ENCODE measurements around the gene DCLK1. TPM values are rescaled to one million over a fixed set of nuclear protein-coding genes. Genes with fewer than 3 reads are reported as not detected.

Gene DCLK1
- total RNA-seq, 1 donor from 2014 or later = 22.6 TPM

DNA sequence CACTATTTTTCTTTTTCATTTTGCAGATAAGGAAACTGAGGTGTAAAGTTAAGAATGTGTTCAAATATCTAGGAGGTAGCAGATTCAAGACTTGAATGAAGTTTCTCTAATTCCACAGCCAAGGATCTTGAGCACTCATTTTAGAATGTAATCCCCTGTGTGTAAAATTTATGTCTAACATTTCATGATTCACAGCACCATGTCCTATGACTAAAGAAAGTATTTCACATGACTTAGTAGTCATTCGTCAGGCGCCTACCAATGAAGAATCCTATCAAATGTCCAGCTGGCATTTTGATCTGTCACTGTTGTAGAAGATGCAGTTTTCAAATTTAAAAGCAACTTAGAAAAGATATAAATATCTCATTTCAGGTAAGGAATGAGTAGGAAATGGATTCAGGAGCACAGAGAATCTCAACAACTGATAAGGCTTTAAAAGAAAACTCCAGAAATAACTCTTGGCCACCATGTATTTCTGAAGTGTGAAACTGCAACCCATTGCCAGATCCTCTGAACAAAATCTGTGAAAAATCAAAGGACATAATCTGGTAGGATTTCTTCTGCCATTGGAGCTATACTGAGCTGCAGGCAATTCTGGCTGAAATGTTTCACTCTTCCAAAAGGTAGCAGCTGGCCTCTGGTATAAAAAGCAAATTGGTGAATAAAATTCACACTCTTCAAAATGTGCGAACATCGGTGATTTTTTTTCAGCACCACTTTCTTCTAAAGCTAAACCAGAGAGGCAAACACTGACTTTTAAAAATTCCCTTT, 92.2 kb downstream of the DCLK1 start:
- Histone ChIP-seq H3K27me3 (no peaks in the 10 kb centered on the region), H3K4me3 (no peak overlapping the region), H3K4me1 (no peaks in the 10 kb centered on the region), H3K36me3 (no peaks in the 10 kb centered on the region), H3K27ac (no peak overlapping the region), H3K9me3 (no peaks in the 10 kb centered on the region)
- TF ChIP-seq, protein P1, sequence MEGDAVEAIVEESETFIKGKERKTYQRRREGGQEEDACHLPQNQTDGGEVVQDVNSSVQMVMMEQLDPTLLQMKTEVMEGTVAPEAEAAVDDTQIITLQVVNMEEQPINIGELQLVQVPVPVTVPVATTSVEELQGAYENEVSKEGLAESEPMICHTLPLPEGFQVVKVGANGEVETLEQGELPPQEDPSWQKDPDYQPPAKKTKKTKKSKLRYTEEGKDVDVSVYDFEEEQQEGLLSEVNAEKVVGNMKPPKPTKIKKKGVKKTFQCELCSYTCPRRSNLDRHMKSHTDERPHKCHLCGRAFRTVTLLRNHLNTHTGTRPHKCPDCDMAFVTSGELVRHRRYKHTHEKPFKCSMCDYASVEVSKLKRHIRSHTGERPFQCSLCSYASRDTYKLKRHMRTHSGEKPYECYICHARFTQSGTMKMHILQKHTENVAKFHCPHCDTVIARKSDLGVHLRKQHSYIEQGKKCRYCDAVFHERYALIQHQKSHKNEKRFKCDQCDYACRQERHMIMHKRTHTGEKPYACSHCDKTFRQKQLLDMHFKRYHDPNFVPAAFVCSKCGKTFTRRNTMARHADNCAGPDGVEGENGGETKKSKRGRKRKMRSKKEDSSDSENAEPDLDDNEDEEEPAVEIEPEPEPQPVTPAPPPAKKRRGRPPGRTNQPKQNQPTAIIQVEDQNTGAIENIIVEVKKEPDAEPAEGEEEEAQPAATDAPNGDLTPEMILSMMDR (IDR thresholded peaks at IDR 0.05) = no peak
- no peak for DNase-seq (ENCODE audit: low spot score in 2 of 2)
- intact Hi-C loops (cut with DNase I) = no loop called here

DNA sequence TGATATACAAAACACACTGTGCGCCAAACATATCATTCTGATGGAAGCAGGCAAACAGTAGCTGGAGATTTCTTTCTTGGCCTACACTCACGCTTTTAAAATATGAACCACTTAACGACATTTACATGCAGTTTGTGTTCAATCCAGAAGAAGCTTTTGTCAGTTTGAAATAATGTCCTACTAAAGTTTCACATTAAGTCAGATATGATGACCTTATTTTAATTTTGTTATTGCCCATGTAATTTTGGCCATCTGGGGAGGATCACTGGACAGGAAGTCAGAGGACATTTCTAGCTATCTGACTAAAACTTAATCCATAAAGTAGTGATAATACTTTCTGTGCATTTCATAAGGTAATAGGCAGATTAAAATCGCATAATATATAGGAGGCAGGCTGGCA, 98.1 kb downstream of the DCLK1 start:
- Histone ChIP-seq H3K4me3 (no peak overlapping the region), H3K27me3 (no peaks in the 10 kb centered on the region), H3K27ac (no peak overlapping the region), H3K36me3 (no peaks in the 10 kb centered on the region), H3K4me1 (no peaks in the 10 kb centered on the region), H3K9me3 (no peaks in the 10 kb centered on the region)
- TF ChIP-seq, protein P1 (IDR thresholded peaks at IDR 0.05) = no peak
- DNase-seq (ENCODE audit: low spot score in 2 of 2) = no peak
- intact Hi-C loops (cut with DNase I) = no loop called here

DNA sequence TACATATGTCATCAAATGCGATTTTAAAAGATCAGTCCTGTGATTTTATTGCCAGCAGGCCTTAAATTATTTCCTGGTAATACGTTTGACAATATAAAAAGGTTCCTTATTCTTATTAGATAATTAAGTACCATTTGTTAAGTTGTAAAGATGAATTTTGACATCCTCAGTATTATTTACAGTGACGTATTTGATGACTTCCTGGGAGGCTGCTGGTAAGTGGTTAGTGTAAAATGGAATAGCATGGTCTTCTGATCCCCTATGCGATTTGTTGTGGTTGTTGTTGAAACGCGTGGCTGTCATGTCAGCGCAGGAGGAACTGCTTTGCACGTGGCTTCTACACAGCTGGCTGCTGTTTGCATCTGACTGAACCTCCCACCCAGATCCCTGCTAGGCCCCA, 99.7 kb downstream of the DCLK1 start:
- Histone ChIP-seq H3K4me3 (no peak overlapping the region), H3K9me3 (no peaks in the 10 kb centered on the region), H3K27ac (no peak overlapping the region), H3K27me3 (no peaks in the 10 kb centered on the region), H3K36me3 (no peaks in the 10 kb centered on the region), H3K4me1 (no peaks in the 10 kb centered on the region)
- intact Hi-C loops (cut with DNase I) = no loop called here
- TF ChIP-seq, protein P1 (IDR thresholded peaks at IDR 0.05) = no peak
- DNase-seq (ENCODE audit: low spot score in 2 of 2) = no peak

DNA sequence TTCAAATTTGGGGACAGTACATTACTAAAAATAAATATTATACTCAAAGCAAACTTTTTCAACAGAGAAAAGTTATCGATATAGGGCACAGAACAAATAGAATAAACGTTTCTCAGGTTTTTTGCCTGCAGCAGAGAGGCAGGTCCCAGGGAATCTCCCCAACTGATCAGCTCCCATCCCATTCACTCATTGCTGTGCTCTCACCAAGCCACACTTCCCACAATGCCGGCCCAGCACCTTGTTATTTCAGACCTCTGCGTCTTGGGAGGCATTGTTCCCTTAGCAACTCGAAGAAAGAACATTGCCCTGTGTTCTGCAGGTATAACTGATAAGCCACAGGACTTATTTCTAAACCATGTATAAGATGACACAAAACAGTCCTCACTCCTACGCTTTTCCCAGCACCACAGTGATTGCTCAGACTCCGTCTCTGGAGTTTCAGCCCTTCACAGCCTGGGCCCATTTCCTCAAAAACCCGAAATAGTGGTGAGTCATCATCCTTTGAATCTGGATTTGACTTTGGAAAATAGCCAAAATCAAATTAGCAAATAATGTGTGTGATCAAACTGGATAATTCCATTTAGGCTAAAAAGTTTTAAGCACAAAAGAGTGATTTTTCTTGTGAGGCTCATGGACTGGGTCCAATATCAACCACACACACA, 100.4 kb downstream of the DCLK1 start:
- no peaks in the 10 kb centered on the region for H3K27me3 ChIP-seq
- H3K4me1 ChIP-seq = no peaks in the 10 kb centered on the region
- H3K4me3 ChIP-seq = no peak overlapping the region
- H3K9me3 ChIP-seq = no peaks in the 10 kb centered on the region
- intact Hi-C loops (cut with DNase I) = no loop called here
- H3K27ac ChIP-seq = no peak overlapping the region
- no peaks in the 10 kb centered on the region for H3K36me3 ChIP-seq
- TF ChIP-seq, protein P1 (IDR thresholded peaks at IDR 0.05) = no peak
- no peak for DNase-seq (ENCODE audit: low spot score in 2 of 2)

DNA sequence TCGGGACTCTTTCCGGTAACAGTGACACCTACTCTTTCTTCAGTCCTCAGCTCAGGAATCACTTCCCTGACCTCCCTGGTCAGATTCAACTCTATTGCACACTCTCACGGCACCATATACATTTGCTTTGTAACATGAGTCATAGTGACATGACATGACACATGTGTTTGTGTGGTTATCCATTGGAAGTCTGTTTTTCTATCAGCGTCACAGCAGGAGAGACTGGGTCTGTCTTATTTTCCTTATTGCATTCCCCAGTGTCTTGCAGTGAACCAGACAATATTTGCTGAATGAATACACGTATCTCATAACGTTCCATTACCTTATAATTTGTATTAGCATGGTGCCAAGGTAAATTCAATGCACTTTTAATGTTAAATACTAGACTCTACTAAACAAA, 102.0 kb downstream of the DCLK1 start:
- TF ChIP-seq, protein P1 (IDR thresholded peaks at IDR 0.05) = no peak
- Histone ChIP-seq H3K4me3 (no peak overlapping the region), H3K27ac (no peak overlapping the region), H3K36me3 (no peaks in the 10 kb centered on the region), H3K27me3 (no peaks in the 10 kb centered on the region), H3K4me1 (no peaks in the 10 kb centered on the region), H3K9me3 (no peaks in the 10 kb centered on the region)
- intact Hi-C loops (cut with DNase I) = no loop called here
- DNase-seq (ENCODE audit: low spot score in 2 of 2) = no peak

Measured in ascending aorta (tissue), 2 donors.